Measurements from ENCODE around the gene UROS. TPM values are rescaled to one million over a fixed set of nuclear protein-coding genes. Genes with fewer than 3 reads are reported as not detected.

UROS gene
- 10 to 100 TPM; 31.6 to 35.4 TPM for total RNA-seq

GRCh38 chr10:125822878-125823662 lies at the start of gene UROS, which contains the start of gene BCCIP:
TSS of gene UROS (minus strand) at chr10:125823258. CDS start at chr10:125816499, 6,759 bp downstream.
TSS of gene BCCIP (plus strand) at chr10:125823546. CDS start at chr10:125823558, 12 bp downstream.
- no peaks in the 10 kb centered on the region for H3K9me3 Mint-ChIP-seq
- DNase-seq (peak; percentile 90 to 93), ATAC-seq (replicated peaks in 1 of 2) (peak; percentile 86 to 89)
- peak within 1 kb of the TSS; percentile 48 for H3K27ac Mint-ChIP-seq
- peaks cover 27% of the 10 kb centered on the region for H3K4me1 Mint-ChIP-seq (ENCODE audit: low read depth)
- H3K27me3 Mint-ChIP-seq (ENCODE audit: low read depth): no peaks in the 10 kb centered on the region
- no peak within 1 kb of the TSS for H3K4me3 Mint-ChIP-seq
- peaks cover 2 to 14% of the 10 kb centered on the region in 2 donors for H3K36me3 Mint-ChIP-seq (ENCODE audit: insufficient read depth in 2 of 2)

- ATAC-seq (replicated peaks in 1 of 2): no peak
Measured at GRCh38 chr10:125871338-125871737, 48.3 kb upstream of the UROS start.

GRCh38 chr10:125868372-125868975 lies 45.4 kb upstream of the UROS start:
- Mint-ChIP-seq H3K9me3 (no peaks in the 10 kb centered on the region), H3K4me3 (no peak overlapping the region), H3K36me3 (ENCODE audit: insufficient read depth in 2 of 2) (no peaks in the 10 kb centered on the region), H3K4me1 (ENCODE audit: low read depth) (no peaks in the 10 kb centered on the region), H3K27ac (no peak overlapping the region), H3K27me3 (ENCODE audit: low read depth) (no peaks in the 10 kb centered on the region)
- ATAC-seq (replicated peaks in 1 of 2) (no peak), DNase-seq (peak in 1 of 2 donors; percentile 6)

More at GRCh38 chr10:125871338-125871737, 48.3 kb upstream of the UROS start:
- no peak for DNase-seq
- Mint-ChIP-seq H3K4me1 (ENCODE audit: low read depth) (no peaks in the 10 kb centered on the region), H3K4me3 (no peak overlapping the region), H3K36me3 (ENCODE audit: insufficient read depth in 2 of 2) (peaks cover 5 to 7% of the 10 kb centered on the region in 2 donors), H3K27me3 (ENCODE audit: low read depth) (no peaks in the 10 kb centered on the region), H3K27ac (no peak overlapping the region), H3K9me3 (no peaks in the 10 kb centered on the region)

GRCh38 chr10:125866421-125867029 lies 43.5 kb upstream of the UROS start:
- Mint-ChIP-seq H3K36me3 (ENCODE audit: insufficient read depth in 2 of 2) (no peaks in the 10 kb centered on the region), H3K4me1 (ENCODE audit: low read depth) (no peaks in the 10 kb centered on the region), H3K27ac (no peak overlapping the region), H3K9me3 (no peaks in the 10 kb centered on the region), H3K4me3 (no peak overlapping the region), H3K27me3 (ENCODE audit: low read depth) (no peaks in the 10 kb centered on the region)
- DNase-seq (no peak), ATAC-seq (replicated peaks in 1 of 2) (no peak)

GRCh38 chr10:125865120-125865519 lies 42.1 kb upstream of the UROS start:
- Mint-ChIP-seq H3K36me3 (ENCODE audit: insufficient read depth in 2 of 2) (no peaks in the 10 kb centered on the region), H3K9me3 (no peaks in the 10 kb centered on the region), H3K4me1 (ENCODE audit: low read depth) (no peaks in the 10 kb centered on the region), H3K27me3 (ENCODE audit: low read depth) (no peaks in the 10 kb centered on the region), H3K27ac (no peak overlapping the region), H3K4me3 (no peak overlapping the region)
- ATAC-seq (replicated peaks in 1 of 2): no peak
- no peak for DNase-seq

- DNase-seq (no peak), ATAC-seq (replicated peaks in 1 of 2) (no peak)
- no peak overlapping the region for H3K4me3 Mint-ChIP-seq
- H3K27ac Mint-ChIP-seq: no peak overlapping the region
- H3K36me3 Mint-ChIP-seq (ENCODE audit: insufficient read depth in 2 of 2): no peaks in the 10 kb centered on the region
- H3K4me1 Mint-ChIP-seq (ENCODE audit: low read depth): no peaks in the 10 kb centered on the region
- no peaks in the 10 kb centered on the region for H3K27me3 Mint-ChIP-seq (ENCODE audit: low read depth)
- no peaks in the 10 kb centered on the region for H3K9me3 Mint-ChIP-seq
Measured at GRCh38 chr10:125859128-125859817, 36.2 kb upstream of the UROS start.

- Mint-ChIP-seq H3K36me3 (ENCODE audit: insufficient read depth in 2 of 2) (no peaks in the 10 kb centered on the region), H3K4me3 (no peak overlapping the region), H3K27me3 (ENCODE audit: low read depth) (no peaks in the 10 kb centered on the region), H3K4me1 (ENCODE audit: low read depth) (no peaks in the 10 kb centered on the region), H3K9me3 (no peaks in the 10 kb centered on the region), H3K27ac (no peak overlapping the region)
- DNase-seq (no peak), ATAC-seq (replicated peaks in 1 of 2) (no peak)
Measured at GRCh38 chr10:125857185-125857760, 34.2 kb upstream of the UROS start.

GRCh38 chr10:125852487-125852886 lies 29.4 kb upstream of the UROS start:
- Mint-ChIP-seq H3K9me3 (no peaks in the 10 kb centered on the region), H3K27ac (no peak overlapping the region), H3K36me3 (ENCODE audit: insufficient read depth in 2 of 2) (peaks cover 3 to 6% of the 10 kb centered on the region in 2 donors), H3K27me3 (ENCODE audit: low read depth) (no peaks in the 10 kb centered on the region), H3K4me3 (no peak overlapping the region), H3K4me1 (ENCODE audit: low read depth) (no peaks in the 10 kb centered on the region)
- ATAC-seq (replicated peaks in 1 of 2) (no peak), DNase-seq (no peak)

- H3K36me3 Mint-ChIP-seq (ENCODE audit: insufficient read depth in 2 of 2): peaks cover 3 to 6% of the 10 kb centered on the region in 2 donors
- ATAC-seq (replicated peaks in 1 of 2) (no peak), DNase-seq (no peak)
- no peaks in the 10 kb centered on the region for H3K9me3 Mint-ChIP-seq
- no peaks in the 10 kb centered on the region for H3K27me3 Mint-ChIP-seq (ENCODE audit: low read depth)
- H3K4me3 Mint-ChIP-seq: no peak overlapping the region
- H3K4me1 Mint-ChIP-seq (ENCODE audit: low read depth): no peaks in the 10 kb centered on the region
- peak overlapping the region; percentile 11 for H3K27ac Mint-ChIP-seq
Measured at GRCh38 chr10:125850766-125851731, 28.0 kb upstream of the UROS start.

GRCh38 chr10:125849448-125849847 lies 26.4 kb upstream of the UROS start:
- no peak overlapping the region for H3K4me3 Mint-ChIP-seq
- H3K9me3 Mint-ChIP-seq: no peaks in the 10 kb centered on the region
- H3K4me1 Mint-ChIP-seq (ENCODE audit: low read depth): no peaks in the 10 kb centered on the region
- DNase-seq (no peak), ATAC-seq (replicated peaks in 1 of 2) (no peak)
- H3K36me3 Mint-ChIP-seq (ENCODE audit: insufficient read depth in 2 of 2): peaks cover 3 to 6% of the 10 kb centered on the region in 2 donors
- H3K27me3 Mint-ChIP-seq (ENCODE audit: low read depth): no peaks in the 10 kb centered on the region
- no peak overlapping the region for H3K27ac Mint-ChIP-seq

GRCh38 chr10:125848857-125849256 lies 25.8 kb upstream of the UROS start:
- Mint-ChIP-seq H3K4me3 (no peak overlapping the region), H3K27ac (no peak overlapping the region), H3K9me3 (no peaks in the 10 kb centered on the region), H3K36me3 (ENCODE audit: insufficient read depth in 2 of 2) (peaks cover 3 to 6% of the 10 kb centered on the region in 2 donors), H3K4me1 (ENCODE audit: low read depth) (no peaks in the 10 kb centered on the region), H3K27me3 (ENCODE audit: low read depth) (no peaks in the 10 kb centered on the region)
- ATAC-seq (replicated peaks in 1 of 2): no peak
- no peak for DNase-seq

- Mint-ChIP-seq H3K27me3 (ENCODE audit: low read depth) (no peaks in the 10 kb centered on the region), H3K4me1 (ENCODE audit: low read depth) (no peaks in the 10 kb centered on the region), H3K27ac (no peak overlapping the region), H3K4me3 (no peak overlapping the region), H3K9me3 (no peaks in the 10 kb centered on the region), H3K36me3 (ENCODE audit: insufficient read depth in 2 of 2) (peaks cover 3 to 6% of the 10 kb centered on the region in 2 donors)
- ATAC-seq (replicated peaks in 1 of 2) (no peak), DNase-seq (no peak)
Measured at GRCh38 chr10:125848371-125848770, 25.3 kb upstream of the UROS start.
